ENCODE measurements around the gene CATSPERD. TPM values are rescaled to one million over a fixed set of nuclear protein-coding genes. Genes with fewer than 3 reads are reported as not detected.

CATSPERD gene
- total RNA-seq, 1 donor from 2014 or later: not detected

- no peak for DNase-seq (ENCODE audit: low spot score)
These were observed 85.7 kb downstream of the CATSPERD start for GRCh38 chr19:5806133-5806489.

GRCh38 chr19:5806905-5807304 is 86.5 kb downstream of the CATSPERD start:
- no peak for DNase-seq (ENCODE audit: low spot score)

DNA sequence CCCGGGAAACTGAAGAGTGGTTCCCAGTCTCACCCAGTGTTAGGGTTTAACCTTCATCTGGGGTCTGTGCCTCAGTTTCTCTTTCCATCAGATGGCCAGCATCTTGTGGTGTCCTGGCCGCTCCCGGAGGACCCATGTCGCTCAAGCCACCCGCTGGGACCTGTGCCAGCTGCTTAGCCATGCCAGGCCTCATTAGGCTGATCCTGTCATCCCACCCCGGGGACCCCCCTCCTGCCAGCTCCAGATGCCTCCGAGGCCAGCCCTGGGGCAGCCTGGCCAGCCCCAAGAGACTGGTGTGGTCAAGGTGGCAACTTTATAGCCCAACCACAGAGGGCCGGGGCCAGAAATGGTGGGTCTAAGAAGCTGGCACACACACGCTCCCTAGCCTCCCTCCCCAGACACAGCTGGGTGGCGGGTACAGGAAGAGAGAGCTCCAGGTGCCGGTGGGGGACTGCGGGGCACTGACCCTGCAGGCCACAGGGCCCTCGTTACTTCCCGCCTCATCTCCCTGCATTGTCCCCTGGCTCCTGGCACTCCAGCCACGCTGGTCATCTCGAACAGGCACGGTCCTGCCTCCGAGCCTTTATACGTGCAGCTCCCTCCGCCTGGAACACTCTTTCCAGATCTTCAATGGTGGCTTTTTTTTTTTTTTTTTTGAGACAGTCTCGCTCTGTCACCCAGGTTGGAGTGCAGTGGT is 87.8 kb downstream of the CATSPERD start:
- DNase-seq (ENCODE audit: low spot score): no peak

DNA sequence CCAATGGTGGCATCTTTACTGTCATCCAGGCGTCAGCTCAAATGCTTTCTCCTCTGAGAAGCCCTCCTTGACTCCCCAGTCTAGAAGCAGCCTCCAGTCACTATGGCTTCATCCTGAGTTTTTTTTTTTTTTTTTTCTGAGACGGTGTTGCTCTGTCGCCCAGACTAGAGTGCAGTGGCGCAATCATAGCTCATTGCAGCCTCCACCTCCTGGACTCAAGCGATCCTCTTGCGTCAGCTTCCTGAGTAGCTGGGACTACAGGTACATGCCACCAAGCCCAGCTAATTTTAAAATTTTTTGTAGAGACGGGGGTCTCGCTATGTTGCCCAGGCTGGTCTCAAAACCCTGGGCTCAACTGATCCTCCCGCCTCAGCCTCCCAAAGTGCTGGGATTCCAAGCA is 88.6 kb downstream of the CATSPERD start:
- no peak for DNase-seq (ENCODE audit: low spot score)

- no peak for DNase-seq (ENCODE audit: low spot score)
These were observed 89.0 kb downstream of the CATSPERD start for GRCh38 chr19:5809469-5809868.

DNA sequence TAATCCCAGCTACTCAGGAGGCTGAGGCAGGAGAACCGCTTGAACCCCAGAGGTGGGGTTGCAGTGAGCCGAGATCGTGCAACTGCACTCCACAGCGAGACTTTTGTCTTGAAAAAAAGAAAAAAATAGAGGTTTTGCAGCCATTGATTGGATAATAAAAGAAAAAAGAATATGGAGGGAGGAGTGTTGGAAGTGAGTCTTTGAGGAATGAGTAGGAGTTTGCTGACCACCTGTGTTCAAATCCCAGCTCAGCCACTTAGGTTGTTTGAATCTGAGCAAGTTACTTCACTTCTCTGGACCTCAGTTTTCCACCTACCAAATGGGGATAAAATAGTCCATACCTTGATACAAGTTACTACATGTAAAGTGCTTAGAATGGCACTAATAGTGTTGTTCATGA is 90.7 kb downstream of the CATSPERD start:
- no peak for DNase-seq (ENCODE audit: low spot score)

- DNase-seq (ENCODE audit: low spot score): no peak
These were observed 93.8 kb downstream of the CATSPERD start for GRCh38 chr19:5814123-5814851.

GRCh38 chr19:5814852-5815246 is 94.4 kb downstream of the CATSPERD start:
- no peak for DNase-seq (ENCODE audit: low spot score)

DNA sequence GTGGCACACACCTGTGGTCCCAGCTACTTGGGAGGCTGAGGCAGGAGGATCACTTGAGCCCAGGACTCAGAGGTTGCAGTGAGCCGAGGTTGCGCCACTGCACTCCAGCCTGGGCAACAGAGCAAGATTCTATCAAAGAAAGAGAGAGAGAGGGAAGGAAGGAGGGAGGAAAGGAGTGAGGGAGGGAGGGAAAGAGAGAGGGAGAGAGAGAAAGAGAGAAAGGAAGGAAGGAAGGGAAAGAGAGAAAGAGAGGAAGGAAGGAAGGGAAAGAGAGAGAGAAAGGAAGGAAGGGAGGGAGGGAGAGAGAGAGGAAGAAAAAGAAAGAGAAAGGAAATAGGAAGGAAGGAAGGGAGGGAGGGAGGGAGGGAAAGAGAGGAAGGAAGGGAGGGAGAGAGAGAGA is 96.8 kb downstream of the CATSPERD start:
- DNase-seq (ENCODE audit: low spot score): no peak

DNA sequence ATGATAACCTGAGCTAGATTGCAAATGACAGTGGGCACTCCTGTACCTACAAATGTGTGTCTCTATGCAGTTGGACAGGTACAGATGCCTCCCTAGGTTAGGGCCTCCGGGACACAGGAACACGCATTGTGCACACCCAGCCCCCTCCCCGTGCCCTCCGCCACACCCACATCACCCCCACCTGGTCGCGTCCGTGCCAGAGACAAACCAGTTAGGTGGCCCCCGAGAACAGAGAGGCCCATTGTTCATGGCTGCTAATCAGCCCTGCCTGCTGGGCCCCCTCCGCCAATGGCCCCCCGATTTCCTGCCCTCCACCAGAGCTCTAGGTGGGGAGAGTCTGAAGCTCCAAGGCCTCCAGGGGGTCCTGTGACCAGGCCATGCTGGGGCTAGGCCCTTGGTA is 98.2 kb downstream of the CATSPERD start:
- no peak for DNase-seq (ENCODE audit: low spot score)

DNA sequence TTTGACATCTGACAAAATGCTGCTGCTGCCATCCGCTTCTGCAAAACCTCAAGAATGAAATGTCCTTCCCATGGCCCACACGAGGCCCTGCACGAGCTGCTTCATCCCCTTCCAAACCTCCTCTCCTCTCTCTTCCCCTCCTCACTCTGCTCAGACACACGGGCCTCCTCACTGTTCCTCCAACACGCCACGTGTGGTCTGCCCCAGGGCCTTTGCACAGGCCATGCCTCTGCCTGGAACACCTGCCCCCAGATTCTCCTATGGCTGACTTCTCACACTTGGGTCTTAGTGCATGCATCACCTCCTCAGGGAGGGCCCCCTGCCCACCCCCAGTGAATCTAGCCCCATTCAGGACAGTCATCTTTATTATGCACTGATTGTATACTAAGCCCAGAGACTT is 100.3 kb downstream of the CATSPERD start:
- DNase-seq (ENCODE audit: low spot score): no peak

DNA sequence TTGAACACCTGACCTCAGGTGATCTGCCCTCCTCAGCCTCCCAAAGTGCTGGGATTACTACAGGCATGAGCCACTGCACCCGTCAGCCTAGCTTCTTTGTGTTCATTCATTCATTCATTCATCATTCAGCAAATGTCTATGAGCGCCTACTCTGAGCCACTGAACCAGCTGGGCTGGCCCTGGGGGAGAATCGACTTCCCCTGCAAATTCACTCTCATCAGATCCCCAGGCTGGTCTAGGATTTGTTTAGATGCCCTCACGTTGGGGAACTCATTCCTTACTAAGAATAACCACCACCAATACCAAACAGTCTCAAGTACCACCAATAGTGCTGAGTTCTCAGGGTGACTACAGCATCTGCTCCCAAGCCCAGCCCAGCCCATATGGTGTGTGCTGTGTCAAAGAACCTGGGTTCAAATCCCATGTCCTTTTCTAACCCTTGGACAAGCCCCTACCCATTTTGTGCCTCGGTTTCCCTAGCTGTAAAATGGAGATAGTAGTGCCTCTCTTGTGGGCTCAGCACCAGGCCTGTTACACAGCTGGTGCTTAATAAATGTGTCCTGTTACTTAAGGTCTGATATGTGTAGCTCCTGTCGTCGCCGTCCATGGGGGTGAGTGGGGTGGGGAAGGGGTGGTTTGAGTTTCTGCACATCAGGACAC is 101.2 kb downstream of the CATSPERD start:
- DNase-seq (ENCODE audit: low spot score): no peak

DNA sequence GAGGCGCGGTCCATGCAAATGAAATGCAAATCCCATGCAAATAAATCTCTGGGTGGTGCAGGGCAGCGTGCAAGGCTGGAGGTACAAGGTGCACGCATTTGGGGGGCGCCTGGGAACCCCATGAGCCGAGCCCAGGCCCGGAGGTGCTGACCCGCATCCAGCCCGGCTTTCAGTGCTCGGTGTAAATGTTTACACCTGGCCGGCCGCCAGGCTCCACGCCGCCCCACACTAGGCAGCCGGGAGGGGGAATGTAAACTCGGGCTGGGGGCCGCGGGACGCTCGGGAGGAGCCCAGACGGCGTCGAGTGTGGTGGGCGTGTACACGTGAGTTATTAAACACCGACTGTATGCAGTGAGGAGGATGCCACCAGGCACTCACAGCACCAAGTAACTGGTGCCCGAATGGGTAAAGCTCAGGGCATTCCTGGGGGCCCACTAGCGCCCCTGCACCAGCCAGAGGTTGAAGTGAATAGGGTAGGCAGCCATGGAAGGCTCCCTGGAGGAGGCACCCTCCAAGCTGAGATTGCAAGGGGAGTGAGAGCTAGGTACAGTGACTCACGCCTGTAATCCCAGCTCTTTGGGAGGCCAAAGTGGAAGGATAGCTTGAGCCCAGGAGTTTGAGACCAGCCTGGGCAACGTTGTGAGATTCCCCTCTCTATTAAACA is 101.9 kb downstream of the CATSPERD start:
- no peak for DNase-seq (ENCODE audit: low spot score)

GRCh38 chr19:5823579-5824281 is 103.3 kb downstream of the CATSPERD start:
- DNase-seq (ENCODE audit: low spot score): no peak

GRCh38 chr19:5824751-5825150 is 104.3 kb downstream of the CATSPERD start:
- no peak for DNase-seq (ENCODE audit: low spot score)

DNA sequence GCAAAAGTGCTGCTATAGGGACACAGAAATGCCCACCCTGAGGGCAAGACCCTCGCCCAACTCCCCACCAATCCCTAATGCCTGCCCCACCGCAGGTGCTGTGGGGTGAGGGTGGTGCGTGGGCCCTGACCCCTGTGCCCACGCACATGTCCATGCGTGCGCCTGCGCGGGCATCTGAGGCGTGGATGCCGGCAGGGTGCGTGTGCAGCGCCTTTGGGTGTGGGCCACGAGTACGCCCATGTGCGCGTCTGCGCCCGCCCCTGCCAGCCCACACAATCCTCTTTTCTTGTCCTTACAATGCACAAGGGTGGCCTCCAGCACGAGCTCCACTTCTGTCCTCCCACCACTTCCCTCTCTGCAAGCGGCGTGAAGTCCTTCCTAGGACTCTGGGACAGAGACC is 104.7 kb downstream of the CATSPERD start:
- no peak for DNase-seq (ENCODE audit: low spot score)

DNA sequence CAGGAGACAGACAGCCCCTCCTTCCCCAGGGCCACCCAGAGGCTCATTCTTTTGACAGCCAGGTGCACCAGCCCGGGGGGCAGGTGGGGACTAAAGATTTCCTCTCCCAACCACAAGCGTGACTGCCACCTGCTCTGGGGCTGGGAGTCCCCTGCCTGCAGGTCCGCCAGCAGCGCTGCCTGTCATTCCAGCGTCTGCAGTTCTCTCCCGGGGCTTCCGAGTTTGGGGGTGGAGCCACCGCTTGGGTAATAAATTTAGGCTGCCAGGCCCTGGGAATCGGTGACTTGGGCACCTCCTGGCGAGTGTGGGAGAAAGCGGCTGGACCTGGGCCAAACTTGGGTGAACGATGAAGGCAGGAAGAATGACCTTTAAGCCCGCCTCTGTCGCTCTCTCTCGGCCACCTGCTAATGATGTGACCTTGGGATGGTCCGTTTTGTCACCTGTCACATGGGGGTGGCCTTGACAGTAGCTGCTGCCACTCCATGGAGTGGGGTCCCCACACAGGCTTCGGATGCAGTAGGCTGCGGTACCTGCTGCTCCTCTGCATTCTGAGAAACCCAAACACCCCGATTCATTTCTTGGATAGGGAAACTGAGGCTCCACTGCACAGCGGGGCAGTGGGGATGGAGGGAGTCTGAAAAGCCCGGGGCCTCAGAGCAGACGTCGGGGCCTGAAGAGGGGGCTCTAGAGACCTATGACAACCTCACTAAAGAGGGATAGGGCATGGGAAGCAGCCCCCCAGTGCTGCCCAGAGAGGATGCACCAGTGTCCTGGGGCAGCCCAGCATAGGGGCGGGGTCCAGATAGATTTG is 106.3 kb downstream of the CATSPERD start:
- DNase-seq (ENCODE audit: low spot score): peak; percentile 86

- DNase-seq (ENCODE audit: low spot score): no peak
These were observed 107.0 kb downstream of the CATSPERD start for GRCh38 chr19:5827342-5827890.

GRCh38 chr19:5827891-5828660 is 107.6 kb downstream of the CATSPERD start:
- DNase-seq (ENCODE audit: low spot score): peak; percentile 95
